Neuronal stem cell (in vitro differentiated cells): ENCODE results near the gene MMP27.

Experiments used
- DNase-seq: peaks from one replicate; pipeline ENCODE4 v3.0.0-alpha.2; 2013; ENCODE audit warnings: low spot score
- H2AFZ ChIP-seq: one replicate; pipeline ENCODE4 v1.6.1; 2013; ENCODE audit warnings: mild to moderate bottlenecking, low read length, inconsistent platforms
- H2AK5ac ChIP-seq: 2 replicates; pipeline ENCODE4 v1.6.1; 2013; ENCODE audit warnings: low read depth, mild to moderate bottlenecking, inconsistent platforms, low read length, moderate library complexity, mixed read lengths
- H2BK120ac ChIP-seq: 2 replicates; pipeline ENCODE4 v1.6.1; 2013; ENCODE audit warnings: low read depth, mild to moderate bottlenecking, inconsistent platforms, low read length, moderate library complexity, mixed read lengths
- H2BK12ac ChIP-seq: one replicate; pipeline ENCODE4 v1.6.1; 2013; ENCODE audit warnings: low read length, inconsistent platforms
- H2BK15ac ChIP-seq: 2 replicates; pipeline ENCODE4 v1.6.1; 2013; ENCODE audit warnings: mild to moderate bottlenecking, low read length, inconsistent platforms, mixed read lengths
- H2BK5ac ChIP-seq: one replicate; pipeline ENCODE4 v1.6.1; 2013; ENCODE audit warnings: inconsistent platforms, mild to moderate bottlenecking, low read length, moderate library complexity
- H3K14ac ChIP-seq: one replicate; pipeline ENCODE4 v1.6.1; 2013; ENCODE audit warnings: low read length, inconsistent platforms
- H3K18ac ChIP-seq: 2 replicates; pipeline ENCODE4 v1.6.1; 2013; ENCODE audit warnings: low read length, inconsistent platforms
- H3K23ac ChIP-seq: 2 replicates; pipeline ENCODE4 v1.6.1; 2013; ENCODE audit warnings: low read depth, mild to moderate bottlenecking, mixed read lengths, low read length, inconsistent platforms; ENCODE audit not compliant: poor library complexity
- H3K27ac ChIP-seq: replicated peaks from 3 replicates; pipeline ENCODE4 v1.5.1; 2013; ENCODE audit warnings: low read length, inconsistent platforms
- H3K27me3 ChIP-seq, 3 experiments: 2 replicates each; pipeline ENCODE4 v1.6.1; 2013; ENCODE audit warnings: low read length in 3 of 3, mild to moderate bottlenecking in 2 of 3, inconsistent platforms in 1 of 3, low read depth in 1 of 3, mixed read lengths in 1 of 3, moderate library complexity in 1 of 3; ENCODE audit not compliant: control insufficient read depth in 3 of 3, insufficient read depth in 3 of 3
- H3K36me3 ChIP-seq, 2 donors: replicated peaks in 1 of 2; 2 replicates each; pipeline ENCODE4 v1.6.1; 2013; ENCODE audit warnings: low read length in 2 of 2; ENCODE audit not compliant: control insufficient read depth in 2 of 2, insufficient read depth in 2 of 2
- H3K4ac ChIP-seq: 2 replicates; pipeline ENCODE4 v1.6.1; 2013; ENCODE audit warnings: inconsistent platforms, mild to moderate bottlenecking, low read length, moderate library complexity
- H3K4me1 ChIP-seq, 2 donors: 1 replicate in 1 of 2; 2 replicates in 1 of 2; pipeline ENCODE4 v1.6.1; 2013; ENCODE audit warnings: low read length in 2 of 2, low read depth in 1 of 2; ENCODE audit not compliant: control insufficient read depth in 2 of 2, insufficient read depth in 1 of 2
- H3K4me2 ChIP-seq: one replicate; pipeline ENCODE4 v1.6.1; 2013; ENCODE audit warnings: mild to moderate bottlenecking, low read length, inconsistent platforms; ENCODE audit not compliant: insufficient read depth, poor library complexity, severe bottlenecking
- H3K4me3 ChIP-seq, 2 donors: 2 replicates each; pipeline ENCODE4 v1.5.1; 2013; ENCODE audit warnings: low read length in 2 of 2, mild to moderate bottlenecking in 2 of 2, inconsistent platforms in 1 of 2, moderate library complexity in 1 of 2
- H3K79me1 ChIP-seq: one replicate; pipeline ENCODE4 v1.6.1; 2013; ENCODE audit warnings: low read depth, mild to moderate bottlenecking, inconsistent platforms, low read length, moderate library complexity
- H3K9ac ChIP-seq: one replicate; pipeline ENCODE4 v1.6.1; 2013; ENCODE audit warnings: mild to moderate bottlenecking, low read depth, low read length, inconsistent platforms; ENCODE audit not compliant: poor library complexity
- H3K9me3 ChIP-seq, 2 donors: replicated peaks in 1 of 2; 2 replicates each; pipeline versions ENCODE3 to v1.6.1; 2013; ENCODE audit warnings: low read length in 2 of 2, mild to moderate bottlenecking in 2 of 2, inconsistent platforms in 1 of 2, low read depth in 1 of 2, mixed read lengths in 1 of 2, moderate library complexity in 1 of 2; ENCODE audit not compliant: control insufficient read depth in 2 of 2, insufficient read depth in 1 of 2
- H4K8ac ChIP-seq: one replicate; pipeline ENCODE4 v1.6.1; 2013; ENCODE audit warnings: low read depth, mild to moderate bottlenecking, inconsistent platforms, low read length, moderate library complexity
- H4K91ac ChIP-seq: one replicate; pipeline ENCODE4 v1.6.1; 2013; ENCODE audit warnings: low read length, low read depth, mild to moderate bottlenecking, inconsistent platforms; ENCODE audit not compliant: poor library complexity
- WGBS, 2 donors: extraction: QIAGEN DNeasy Blood & Tissue Kit; methylation state at CpG; one replicate each; pipeline ENCODE4 v1.1.7; 2013; ENCODE audit warnings: missing lambda C conversion rate in 2 of 2, mixed read lengths in 1 of 2; ENCODE audit not compliant: insufficient read length in 2 of 2, insufficient replicate concordance in 1 of 2; ENCODE audit errors: extremely low coverage in 2 of 2; 5-methylcytosine and 5-hydroxymethylcytosine counted together

The MMP27 gene

GRCh38 chr11:102719620-102720277 lies 14.2 kb upstream of the MMP27 start:
- no peak overlapping the region for H4K91ac ChIP-seq
- H2AK5ac ChIP-seq, result no peak overlapping the region
- H2BK5ac ChIP-seq, result no peak overlapping the region
- no peak overlapping the region for H2AFZ ChIP-seq
- H3K4me2 ChIP-seq, result no peak overlapping the region
- no peak for DNase-seq
- H3K79me1 ChIP-seq, result no peaks in the 10 kb centered on the region
- no peak overlapping the region for H3K23ac ChIP-seq
- no peaks in the 10 kb centered on the region for H3K27me3 ChIP-seq
- no peak overlapping the region for H4K8ac ChIP-seq
- H3K18ac ChIP-seq, result no peak overlapping the region
- H3K4me1 ChIP-seq, result no peaks in the 10 kb centered on the region
- H2BK120ac ChIP-seq, result no peak overlapping the region
- no peaks in the 10 kb centered on the region for H3K36me3 ChIP-seq
- H3K14ac ChIP-seq, result no peak overlapping the region
- H2BK15ac ChIP-seq, result no peak overlapping the region
- no peak overlapping the region for H2BK12ac ChIP-seq
- no peak overlapping the region for H3K27ac ChIP-seq
- H3K4me3 ChIP-seq, result no peak overlapping the region
- no peak overlapping the region for H3K4ac ChIP-seq
- no CpG with 5 or more reads among the region's 4 CpGs for WGBS, 2 donors
- no peaks in the 10 kb centered on the region for H3K9me3 ChIP-seq
- H3K9ac ChIP-seq, result no peak overlapping the region

DNA sequence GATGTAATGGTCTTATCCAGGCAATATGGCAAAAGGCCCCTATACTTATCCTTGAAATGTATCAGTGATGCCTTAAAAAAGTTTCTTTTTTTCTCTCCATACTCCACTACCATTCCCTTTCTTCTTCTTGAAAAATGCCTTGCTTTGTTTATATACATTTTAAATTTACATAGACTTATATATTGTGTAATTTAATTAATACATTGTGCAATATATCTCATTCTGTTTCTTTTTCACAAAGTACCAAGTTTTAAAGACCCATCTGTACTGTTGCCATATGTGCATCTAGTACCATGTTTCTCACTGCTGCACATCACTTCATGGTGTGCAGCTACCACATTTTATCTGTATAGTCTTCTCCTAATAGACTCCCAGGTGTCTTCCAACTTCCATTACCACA lies 11.7 kb upstream of the MMP27 start:
- Histone ChIP-seq H3K4ac (no peak overlapping the region), H3K27ac (no peak overlapping the region), H2BK12ac (no peak overlapping the region), H3K9ac (no peak overlapping the region), H3K79me1 (no peaks in the 10 kb centered on the region), H3K36me3 (no peaks in the 10 kb centered on the region), H2BK5ac (no peak overlapping the region), H3K4me1 (no peaks in the 10 kb centered on the region), H4K91ac (no peak overlapping the region), H2BK120ac (no peak overlapping the region), H3K14ac (no peak overlapping the region), H2AFZ (no peak overlapping the region), H3K23ac (no peak overlapping the region), H4K8ac (no peak overlapping the region), H2BK15ac (no peak overlapping the region), H3K9me3 (no peaks in the 10 kb centered on the region), H3K18ac (no peak overlapping the region), H3K4me3 (no peak overlapping the region), H3K4me2 (no peak overlapping the region), H2AK5ac (no peak overlapping the region), H3K27me3 (no peaks in the 10 kb centered on the region)
- no peak for DNase-seq

DNA sequence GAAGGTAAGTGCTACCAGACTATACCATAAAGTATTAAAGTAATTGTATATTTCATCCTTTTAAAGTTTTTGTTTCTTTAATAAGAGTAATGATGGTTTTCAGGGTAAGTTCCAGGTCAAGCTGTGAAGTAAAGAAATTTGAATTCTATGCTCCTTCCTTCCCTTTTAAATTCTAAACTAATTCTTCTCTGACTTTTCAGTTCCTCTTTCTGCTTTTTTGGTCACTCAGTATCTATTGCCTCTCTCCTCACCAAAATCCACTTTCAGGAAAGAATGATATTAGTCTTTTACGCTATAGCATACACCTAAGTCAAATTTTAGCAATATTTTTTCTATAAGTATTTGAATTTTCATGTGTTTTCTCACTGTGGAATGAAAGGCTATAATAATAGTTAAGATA lies 11.0 kb upstream of the MMP27 start:
- Histone ChIP-seq H2BK12ac (no peak overlapping the region), H3K36me3 (no peaks in the 10 kb centered on the region), H3K4me1 (no peaks in the 10 kb centered on the region), H2BK120ac (no peak overlapping the region), H3K79me1 (no peaks in the 10 kb centered on the region), H3K27ac (no peak overlapping the region), H4K91ac (no peak overlapping the region), H3K9ac (no peak overlapping the region), H2AK5ac (no peak overlapping the region), H3K9me3 (no peaks in the 10 kb centered on the region), H3K4me3 (no peak overlapping the region), H3K14ac (no peak overlapping the region), H3K18ac (no peak overlapping the region), H3K27me3 (no peaks in the 10 kb centered on the region), H3K23ac (no peak overlapping the region), H4K8ac (no peak overlapping the region), H3K4ac (no peak overlapping the region), H2AFZ (no peak overlapping the region), H2BK15ac (no peak overlapping the region), H2BK5ac (no peak overlapping the region), H3K4me2 (no peak overlapping the region)
- no CpG with 5 or more reads among the region's 1 CpG for WGBS, 2 donors
- DNase-seq, result no peak

- no CpG with 5 or more reads among the region's 3 CpGs for WGBS, 2 donors
- no peaks in the 10 kb centered on the region for H3K9me3 ChIP-seq
- H3K36me3 ChIP-seq, result no peaks in the 10 kb centered on the region
- H4K91ac ChIP-seq, result no peak overlapping the region
- H3K4me1 ChIP-seq, result no peaks in the 10 kb centered on the region
- H3K27ac ChIP-seq, result no peak overlapping the region
- H3K14ac ChIP-seq, result no peak overlapping the region
- no peaks in the 10 kb centered on the region for H3K79me1 ChIP-seq
- no peak overlapping the region for H2BK5ac ChIP-seq
- no peak overlapping the region for H3K4ac ChIP-seq
- no peaks in the 10 kb centered on the region for H3K27me3 ChIP-seq
- H2AK5ac ChIP-seq, result no peak overlapping the region
- no peak overlapping the region for H3K18ac ChIP-seq
- H2BK12ac ChIP-seq, result no peak overlapping the region
- H3K4me2 ChIP-seq, result no peak overlapping the region
- no peak for DNase-seq
- H3K23ac ChIP-seq, result no peak overlapping the region
- H3K9ac ChIP-seq, result no peak overlapping the region
- H2AFZ ChIP-seq, result no peak overlapping the region
- H2BK120ac ChIP-seq, result no peak overlapping the region
- H4K8ac ChIP-seq, result no peak overlapping the region
- no peak overlapping the region for H3K4me3 ChIP-seq
- H2BK15ac ChIP-seq, result no peak overlapping the region
Observed at GRCh38 chr11:102712137-102712536, 6.6 kb upstream of the MMP27 start.
